ENCODE data around the gene ZNF552.
"Not testable (repeated sequence)": the region's sequence is repeated elsewhere in the genome, so short reads cannot be mapped to it uniquely, and the experiment has no call there.

ZNF552 gene

DNA sequence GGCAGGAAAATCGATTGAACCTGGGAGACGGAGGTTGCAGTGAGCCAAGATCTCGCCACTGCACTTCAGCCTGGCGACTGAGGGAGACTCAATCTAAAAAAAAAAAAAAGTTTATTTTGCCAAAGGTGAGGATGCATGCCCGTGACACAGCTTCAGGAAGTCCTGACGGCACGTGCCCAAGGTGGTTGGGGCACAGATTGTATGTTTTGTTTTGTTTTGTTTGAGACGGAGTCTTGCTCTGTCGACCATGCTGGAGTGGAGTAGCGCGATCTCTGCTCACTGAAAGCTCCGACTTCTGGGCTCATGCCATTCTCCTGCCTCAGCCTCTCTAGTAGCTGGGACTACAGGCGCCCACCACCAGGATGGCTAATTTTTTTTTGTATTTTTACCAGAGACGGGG, 3.3 kb upstream of the ZNF552 start:
- no peak for DNase-seq

DNA sequence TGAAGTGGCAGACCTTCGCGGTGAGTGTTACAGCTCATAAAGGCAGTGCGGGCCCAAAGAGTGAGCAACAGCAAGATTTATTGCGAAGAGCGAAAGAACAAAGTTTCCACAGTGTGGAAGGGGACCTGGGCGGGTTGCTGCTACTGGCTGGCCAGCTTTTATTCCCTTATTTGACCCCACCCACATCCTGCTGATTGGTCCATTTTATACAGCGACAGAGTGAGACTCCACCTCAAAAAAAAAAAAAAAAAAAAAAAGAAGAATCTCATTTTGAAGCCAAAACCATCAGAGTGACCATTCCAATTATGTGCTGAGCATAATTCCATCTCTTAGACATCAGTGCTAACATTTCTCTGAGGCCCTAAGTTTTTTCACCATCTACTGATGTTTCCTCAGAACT, 1.9 kb upstream of the ZNF552 start:
- DNase-seq: no peak

DNA sequence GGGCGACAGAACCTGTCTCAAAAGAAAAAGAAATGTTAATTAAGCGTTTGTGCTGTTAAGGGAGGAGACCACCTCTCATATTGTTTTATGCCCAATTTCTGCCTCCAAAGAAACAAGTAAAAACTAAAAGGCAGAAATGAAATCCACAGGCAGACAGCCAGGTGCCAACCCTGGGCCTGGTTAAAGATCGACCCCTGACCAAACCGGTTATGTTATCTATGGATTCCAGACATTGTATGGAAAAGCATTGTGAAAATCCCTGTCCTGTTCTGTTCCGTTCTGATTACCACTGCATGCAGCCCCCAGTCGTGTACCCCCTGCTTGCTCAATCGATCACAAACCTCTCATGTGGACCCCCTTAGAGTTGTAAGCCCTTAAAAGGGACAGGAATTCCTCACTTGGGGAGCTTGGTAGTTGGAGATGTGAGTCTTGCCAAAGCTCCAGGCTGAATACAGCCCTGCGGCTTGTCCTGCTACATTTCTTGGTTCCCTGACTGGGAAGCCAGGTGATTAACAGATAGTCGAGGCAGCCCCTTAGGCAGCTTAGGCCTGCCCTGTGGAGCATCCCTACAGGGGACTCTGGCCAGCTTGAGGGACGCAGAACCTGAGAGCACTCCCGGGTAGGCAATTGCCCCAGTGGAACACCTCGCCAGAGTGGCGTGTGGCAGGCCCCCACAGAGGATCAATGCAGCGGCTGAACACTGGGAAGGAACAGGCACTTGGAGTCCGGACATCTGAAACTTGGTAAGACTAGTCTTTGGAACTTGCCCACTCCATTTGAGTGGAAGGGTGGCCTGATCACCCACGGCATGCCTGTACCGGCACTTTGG, 748 bp upstream of the ZNF552 start:
- no peak for DNase-seq

DNA sequence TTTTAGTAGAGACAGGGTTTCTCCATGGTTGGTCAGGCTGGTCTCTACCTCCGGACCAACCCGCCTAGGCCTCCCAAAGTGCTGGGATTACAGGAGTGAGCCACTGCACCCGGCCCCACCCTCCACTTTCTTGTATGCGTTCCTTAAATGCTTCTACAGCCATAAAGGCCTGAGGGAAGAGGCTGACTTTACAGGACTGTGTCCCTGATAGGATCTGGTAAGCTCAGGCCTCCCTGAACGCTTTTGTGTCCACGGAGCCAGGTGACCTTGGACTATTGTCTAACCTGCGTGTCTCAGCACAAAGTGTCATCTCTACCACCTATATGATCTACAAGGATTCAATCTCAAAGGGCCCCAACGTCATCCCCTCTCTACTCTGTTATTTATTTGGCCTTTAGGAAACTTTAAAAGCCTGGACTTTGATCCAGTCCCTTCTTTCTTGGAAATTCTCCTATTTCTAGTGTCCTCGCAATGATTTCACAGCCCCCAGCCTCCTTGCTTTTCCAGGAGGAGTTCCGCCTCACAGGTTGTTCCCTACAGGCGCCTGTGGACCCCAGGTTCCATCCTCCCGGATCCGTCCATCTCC, 701 bp downstream of the ZNF552 start:
- no peak for DNase-seq

DNA sequence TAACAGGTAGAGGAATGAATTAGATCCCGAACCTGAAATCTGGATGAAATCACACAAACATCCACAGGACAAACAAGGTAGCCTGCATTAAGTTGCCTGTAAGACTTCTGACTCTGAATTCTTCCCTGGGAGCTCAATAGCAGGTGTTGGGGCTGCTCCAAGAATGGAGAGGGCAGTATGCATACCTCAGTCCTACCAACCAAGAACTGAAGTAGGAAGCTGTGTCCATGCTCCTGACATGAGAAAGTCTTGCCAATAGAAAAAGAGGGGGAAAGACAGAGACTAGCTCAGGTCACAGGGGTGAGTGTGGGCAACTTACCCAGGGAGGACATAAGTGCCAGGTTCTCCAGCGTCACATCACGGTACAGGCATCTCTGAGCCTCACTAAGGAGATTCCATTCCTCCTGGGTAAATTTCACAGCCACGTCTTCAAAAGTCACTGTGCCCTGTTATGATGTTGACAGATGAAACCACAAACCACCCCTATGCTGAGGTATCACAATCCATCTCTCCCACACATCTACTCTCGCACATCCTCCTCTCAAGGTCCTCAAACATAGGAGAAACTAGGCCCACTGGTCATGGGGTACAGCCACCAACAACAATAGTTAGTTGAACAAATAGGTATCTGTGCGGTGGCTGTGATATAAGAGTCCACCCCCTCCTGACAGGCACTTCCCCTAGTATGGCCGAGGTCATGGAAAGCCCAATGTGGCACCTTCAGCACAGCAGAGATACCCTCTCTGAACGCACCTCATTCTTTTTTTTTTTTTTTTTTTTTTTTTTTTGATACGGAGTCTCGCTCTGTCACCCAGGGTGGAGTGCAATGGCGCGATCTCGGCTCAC, 1.5 kb downstream of the ZNF552 start:
- not testable (repeated sequence) for DNase-seq

DNA sequence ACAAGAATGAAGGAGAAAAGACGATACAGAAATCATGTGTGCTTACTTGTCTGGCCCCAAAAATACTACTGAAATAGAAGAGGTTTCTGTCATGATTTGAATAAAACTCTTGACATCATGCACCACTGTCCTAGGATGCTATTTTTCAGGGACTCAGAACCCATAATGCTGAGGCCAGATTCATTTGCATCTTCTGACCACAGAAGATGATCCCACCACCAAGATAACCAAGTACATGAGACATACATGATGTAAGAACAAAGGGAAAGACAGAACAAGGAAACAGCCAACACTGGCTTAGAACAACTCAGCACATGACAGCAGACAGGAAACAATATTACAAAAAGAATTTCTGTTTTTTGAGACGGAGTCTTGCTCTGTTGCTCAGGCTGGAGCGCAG, 2.5 kb downstream of the ZNF552 start:
- DNase-seq: no peak

DNA sequence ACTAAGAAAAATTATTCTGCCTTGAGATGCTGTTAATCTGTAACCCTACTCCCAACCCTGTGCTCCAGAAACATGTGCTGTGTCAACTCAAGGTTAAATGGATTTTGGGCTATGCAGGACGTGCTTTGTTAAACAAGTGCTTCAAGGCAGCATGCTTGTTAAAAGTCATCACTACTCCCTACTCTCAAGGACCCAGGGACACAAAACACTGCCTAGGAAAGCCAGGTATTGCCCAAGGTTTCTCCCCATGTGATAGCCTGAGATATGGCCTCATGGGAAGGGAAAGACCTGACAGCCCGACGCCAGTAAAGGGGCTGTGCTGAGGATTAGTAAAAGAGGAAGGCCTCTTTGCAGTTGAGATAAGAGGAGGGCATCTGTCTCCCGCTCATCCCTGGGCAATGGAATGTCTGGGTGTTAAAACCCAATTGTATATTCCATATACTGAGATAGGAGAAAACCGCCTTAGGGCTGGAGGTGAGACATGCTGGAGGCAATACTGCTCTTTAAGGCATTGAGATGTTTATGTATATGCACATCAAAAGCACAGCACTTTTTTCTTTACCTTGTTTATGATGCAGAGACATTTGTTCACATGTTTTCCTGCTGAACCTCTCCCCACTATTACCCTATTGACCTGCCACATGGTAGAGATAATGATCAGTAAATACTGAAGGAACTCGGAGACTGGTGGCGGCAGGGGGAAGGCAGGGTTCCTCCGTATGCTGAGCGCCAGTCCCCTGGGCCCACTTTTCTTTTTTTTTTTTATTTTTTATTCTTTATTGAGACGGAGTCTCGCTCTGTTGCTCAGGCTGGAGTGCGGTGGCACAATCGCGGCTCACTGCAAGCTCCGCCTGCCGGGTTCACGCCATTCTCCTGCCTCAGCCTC, 4.1 kb downstream of the ZNF552 start:
- not testable (repeated sequence) for DNase-seq

DNA sequence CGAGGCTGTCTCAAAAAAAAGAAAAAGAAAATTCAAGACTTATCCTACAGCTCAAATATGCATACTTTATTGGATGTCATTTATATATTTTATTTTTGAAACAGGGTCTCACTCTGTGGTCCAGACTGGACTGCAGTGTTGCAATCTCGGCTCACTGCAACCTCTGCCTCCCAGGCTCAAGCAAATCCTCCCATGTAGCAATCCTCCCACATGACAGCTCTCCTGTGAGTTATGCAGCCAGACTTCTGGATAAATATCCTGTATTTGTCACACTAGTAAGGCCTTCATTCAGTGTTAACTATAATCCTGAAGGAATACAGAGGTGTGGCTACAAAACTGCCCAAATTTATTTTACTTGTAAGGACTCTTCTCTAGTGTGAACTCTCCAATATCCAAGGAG, 7.2 kb downstream of the ZNF552 start:
- no peak for DNase-seq

DNA sequence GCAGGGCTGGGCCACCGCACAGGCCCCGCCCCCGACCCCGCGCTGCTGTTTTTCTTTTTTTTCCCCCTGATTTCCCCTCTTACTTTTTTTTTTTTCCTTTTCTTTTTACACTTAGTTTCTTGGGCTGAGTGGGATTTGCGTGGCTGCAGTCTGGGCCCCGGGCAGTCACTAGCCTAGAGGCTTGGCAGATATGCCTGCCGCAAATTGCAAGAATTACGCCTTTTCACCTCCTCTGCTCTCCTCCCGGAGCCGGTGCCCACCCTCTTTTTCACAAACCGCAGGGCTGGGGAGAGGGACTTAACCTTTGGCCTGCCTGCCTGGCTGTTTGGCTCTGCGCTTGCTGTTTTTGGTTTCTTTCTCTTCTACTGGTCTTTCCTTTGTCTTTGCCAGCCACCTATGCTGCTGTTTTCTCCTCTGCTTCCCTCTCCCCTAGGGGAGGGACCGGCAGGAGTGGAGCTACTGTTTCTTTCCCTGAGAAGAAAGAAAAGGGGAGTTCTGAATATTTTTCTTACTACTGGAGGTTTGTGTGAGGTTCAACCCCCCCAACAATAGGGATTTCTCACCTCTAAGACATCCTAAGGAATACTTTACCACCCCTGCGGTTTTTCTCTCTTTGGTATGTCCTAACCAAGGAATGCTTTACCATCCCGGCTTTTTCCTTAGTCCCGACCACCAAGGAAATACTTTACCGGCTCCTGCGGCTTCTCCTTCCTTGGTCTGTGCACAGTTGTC, 11.0 kb downstream of the ZNF552 start:
- DNase-seq: no peak

DNA sequence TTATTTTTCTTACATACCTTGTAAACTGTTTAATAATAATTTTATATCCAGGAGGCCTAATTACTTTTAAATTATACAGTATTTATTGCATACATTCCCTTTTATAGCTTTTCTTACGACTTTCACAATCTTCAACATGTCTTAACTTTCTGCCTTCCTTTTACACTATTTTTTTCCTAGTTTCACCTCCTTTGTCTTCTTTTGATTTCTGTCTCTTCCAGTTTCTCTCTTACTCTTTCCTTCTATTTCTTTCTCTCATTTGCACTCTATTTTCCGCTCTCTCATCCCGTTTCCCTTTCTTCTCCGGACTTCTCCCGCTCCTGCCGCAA, 11.5 kb downstream of the ZNF552 start:
- DNase-seq: no peak

DNA sequence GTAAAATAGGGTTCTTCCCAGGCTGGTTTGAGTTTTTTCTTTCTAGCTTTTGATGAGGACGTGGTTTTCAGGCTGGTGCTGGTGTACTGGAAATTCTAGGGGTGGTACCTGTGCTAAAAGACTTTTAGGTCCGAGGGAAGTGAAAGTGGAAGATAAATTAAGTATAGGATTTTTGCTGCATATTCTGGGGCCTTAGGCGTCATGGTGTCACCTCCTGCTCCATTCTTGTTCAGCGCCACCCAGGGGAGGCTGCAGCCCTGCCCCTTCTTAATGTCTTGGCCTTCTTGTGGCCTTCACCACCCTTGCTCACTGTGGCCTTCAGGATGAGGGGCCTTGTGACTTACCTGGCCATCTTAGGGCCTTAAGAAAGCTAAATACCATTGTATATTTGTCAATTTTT, 12.4 kb downstream of the ZNF552 start:
- DNase-seq: no peak

DNA sequence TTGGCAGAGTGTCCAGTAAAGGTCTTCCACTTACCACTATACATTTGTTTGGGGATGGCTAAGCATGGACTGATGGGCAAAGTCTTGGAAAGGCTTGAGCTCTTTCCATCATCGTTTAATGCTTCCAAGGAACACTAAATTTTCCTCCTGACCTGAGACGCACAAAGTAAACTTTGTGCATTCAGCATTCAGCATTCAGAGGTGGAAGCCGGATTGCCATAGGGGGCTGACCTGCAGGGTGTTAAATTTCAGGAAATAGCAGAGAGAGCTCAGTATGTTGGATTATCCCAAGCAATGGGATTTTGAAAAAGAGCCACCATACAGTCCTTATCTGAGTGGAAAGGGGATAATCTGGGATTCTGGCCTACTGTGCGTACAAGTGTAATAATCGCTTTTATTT, 14.0 kb downstream of the ZNF552 start:
- no peak for DNase-seq

DNA sequence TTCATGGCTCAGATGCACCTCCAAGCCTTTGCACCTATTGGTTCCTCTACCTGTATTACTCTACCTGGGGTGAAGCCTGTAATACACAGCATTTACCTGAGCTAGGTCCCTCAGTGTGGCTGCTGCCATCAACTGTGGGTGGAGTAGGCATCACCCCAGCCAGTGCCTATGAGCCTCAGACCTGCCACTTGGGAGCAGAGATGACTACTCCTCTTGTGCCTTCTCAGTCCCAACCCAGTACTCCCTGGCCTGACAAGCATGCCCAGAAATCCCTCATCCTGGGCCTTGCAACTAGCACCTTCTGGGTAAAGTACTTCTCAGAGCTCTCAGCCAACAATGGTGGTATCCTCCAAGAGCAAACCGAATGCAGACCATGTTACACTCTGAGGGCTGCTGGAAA, 18.1 kb downstream of the ZNF552 start:
- not testable (repeated sequence) for DNase-seq

DNA sequence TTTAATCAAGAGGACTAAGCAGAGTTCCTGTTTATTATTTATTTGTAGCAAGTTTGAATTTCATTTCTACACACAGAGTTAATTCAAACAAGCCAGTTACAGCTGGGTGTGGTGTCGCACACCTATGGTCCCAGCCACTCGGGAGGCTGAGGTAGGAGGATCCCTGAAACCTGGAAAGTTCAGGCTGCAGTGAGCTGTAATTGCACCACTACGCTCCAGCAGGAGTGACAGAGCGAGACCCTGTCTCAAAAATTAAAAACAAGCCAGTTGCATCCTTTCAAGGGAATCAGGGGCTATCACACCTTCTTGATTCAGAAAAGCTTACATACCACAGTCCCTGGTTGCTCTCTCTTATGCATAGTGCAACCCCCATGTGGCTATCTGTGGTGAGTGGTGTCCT, 25.4 kb downstream of the ZNF552 start:
- DNase-seq: no peak

DNA sequence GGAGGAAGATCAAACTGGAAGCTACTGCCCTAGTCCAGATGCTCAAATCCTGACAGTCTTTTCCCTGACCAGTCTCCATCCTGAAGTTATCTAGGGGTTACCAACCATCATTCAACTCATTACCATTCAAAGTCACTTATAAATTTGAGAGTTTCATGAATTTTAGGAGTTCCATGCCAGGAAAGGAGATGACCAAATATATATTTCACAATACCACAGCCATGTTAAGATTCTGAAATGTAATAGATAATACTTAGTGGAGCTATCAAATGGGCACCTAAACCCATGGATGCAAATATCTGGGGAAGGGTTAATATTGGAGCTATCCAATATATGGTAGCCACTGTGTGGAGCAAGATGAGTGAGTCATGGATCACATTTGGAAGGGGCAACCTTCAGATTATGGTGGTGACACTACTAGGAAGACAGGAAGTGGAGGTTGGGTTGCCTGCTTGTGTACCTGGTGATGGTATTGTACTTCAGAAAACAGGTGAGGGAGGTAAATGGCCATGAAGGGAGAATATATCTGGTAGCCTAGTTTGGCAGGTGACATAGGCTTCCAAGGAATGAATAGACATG, 26.5 kb downstream of the ZNF552 start:
- DNase-seq: no peak

DNA sequence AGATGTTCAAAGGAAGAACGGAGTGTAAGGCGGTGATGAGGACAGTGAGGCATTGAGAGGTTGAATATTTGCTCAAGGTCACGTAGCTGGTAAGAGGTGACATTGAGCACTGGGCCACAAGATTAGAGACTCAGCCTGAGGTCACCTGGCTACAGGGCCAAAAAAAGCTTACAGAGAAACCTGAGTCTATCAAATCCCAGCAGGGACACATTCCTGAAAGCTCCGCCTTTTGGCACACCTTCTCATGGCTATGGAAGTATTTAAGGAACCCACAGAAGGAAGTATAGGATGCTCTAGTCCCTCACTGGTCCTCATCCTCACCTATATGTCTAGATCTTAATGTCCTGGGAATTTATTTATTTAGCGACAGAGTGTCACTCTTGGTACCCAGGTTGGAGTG, 27.8 kb downstream of the ZNF552 start:
- no peak for DNase-seq

DNA sequence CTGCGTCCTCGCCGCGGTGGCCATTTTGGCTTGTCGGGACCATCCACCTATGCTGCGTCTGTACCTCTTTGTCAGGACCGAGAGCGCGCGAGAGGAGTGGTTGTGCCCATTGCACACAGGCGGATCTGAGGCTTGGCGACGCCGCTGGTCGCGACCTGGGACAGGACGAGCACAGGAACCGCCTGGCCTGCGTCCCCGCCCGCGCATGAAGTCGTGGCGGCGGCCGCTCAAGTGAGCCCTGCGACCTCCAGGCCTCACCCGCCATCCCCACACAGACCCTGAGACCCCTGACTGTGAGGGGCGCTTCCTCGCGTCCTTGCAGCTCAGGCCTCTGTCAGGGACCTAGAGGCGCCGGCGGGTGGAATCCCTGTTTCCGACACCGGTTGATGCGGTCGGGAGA, 28.4 kb downstream of the ZNF552 start:
- no peak for DNase-seq

DNA sequence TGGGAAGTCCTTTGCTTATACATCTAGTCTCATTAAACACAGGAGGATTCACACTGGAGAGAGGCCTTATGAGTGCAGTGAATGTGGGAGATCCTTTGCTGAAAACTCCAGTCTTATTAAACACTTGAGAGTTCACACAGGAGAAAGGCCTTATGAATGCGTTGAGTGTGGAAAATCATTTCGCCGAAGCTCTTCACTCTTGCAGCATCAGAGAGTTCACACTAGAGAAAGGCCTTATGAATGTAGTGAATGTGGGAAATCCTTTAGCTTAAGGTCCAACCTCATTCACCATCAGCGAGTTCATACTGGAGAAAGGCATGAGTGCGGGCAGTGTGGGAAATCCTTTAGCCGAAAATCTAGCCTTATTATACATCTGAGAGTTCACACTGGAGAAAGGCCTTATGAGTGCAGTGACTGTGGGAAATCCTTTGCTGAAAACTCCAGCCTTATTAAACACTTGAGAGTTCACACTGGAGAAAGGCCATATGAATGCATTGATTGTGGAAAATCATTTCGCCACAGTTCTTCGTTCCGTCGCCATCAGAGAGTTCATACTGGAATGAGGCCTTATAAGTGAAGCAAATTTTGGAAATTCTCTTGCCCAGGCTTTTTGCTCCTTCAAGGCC, 35.4 kb downstream of the ZNF552 start:
- DNase-seq: no peak

DNA sequence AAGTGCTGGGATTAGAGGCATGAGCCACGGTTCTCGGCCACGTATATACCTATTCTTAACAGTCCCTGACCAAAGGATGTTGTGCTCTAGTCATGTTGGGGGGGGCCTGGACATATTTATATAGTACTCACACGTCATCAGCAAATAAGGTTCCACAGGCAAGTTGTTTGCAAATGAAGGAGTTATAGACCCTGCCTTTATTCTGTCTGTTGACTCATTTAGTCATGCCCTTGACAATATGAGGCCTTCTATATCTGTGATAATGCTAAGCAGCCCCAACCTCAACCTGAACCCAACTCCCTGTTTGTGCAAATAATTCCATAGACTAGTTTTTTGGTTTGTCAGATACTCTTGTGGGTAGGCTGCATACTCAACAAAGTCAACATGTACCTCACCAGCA, 36.4 kb downstream of the ZNF552 start:
- DNase-seq: no peak

DNA sequence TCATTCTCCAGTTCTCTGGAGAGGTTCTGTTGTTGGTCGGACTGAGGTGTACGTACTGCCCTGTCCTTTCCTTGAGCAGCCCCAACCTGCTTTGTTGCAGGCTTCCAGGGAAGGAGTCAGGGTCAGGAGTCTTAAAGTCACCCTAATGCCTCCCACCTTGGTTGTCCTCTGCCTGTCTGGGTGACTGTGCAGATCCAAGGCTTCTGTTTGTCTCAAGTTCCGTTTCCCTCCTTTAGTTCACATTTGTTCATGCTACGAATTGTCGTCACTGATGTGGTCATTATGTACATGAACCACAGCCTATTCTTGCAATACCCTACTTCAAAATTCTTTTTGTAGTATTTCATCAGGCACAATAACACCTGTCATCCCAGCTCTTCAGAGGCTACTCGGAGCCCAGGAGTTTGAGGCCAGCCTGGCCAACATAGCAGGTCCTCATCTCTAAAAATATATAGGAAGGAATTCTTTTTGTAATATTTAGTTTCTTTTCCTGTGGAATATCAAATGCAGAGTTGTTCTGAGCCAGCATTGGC, 37.9 kb downstream of the ZNF552 start:
- no peak for DNase-seq

DNA sequence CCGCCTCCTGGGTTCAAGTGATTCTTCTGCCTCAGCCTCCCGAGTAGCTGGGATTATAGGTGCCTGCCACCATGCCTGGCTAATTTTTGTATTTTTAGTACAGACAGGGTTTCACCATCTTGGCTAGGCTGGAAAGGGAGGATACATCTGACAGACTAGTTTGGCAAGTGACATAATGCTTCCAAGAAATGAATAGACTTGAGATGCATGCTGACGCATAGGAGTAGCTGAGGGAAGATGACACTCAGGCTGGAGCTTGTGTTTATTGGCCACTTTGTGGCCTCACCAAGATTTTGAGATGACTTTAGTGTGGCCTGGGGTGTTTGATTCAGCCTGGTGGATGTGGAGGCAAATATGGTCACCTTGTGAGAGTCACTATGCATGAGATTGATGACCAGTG, 41.2 kb downstream of the ZNF552 start:
- DNase-seq: no peak
